Neuron (in vitro differentiated cells): ENCODE data around the gene ARL8A.

Experiments used
- H2AFZ ChIP-seq: one replicate; pipeline ENCODE4 v1.6.1; 2013; ENCODE audit warnings: low read depth, mild to moderate bottlenecking, inconsistent platforms, low read length, moderate library complexity
- H3K27me3 ChIP-seq: one replicate; pipeline ENCODE4 v1.6.1; 2013; ENCODE audit warnings: low read length; ENCODE audit not compliant: insufficient read depth
- H3K36me3 ChIP-seq: one replicate; pipeline ENCODE4 v1.6.1; 2013; ENCODE audit warnings: low read length; ENCODE audit not compliant: insufficient read depth
- H3K4me1 ChIP-seq: one replicate; pipeline ENCODE4 v1.6.1; 2013; ENCODE audit warnings: low read length; ENCODE audit not compliant: insufficient read depth
- H3K4me3 ChIP-seq: 2 replicates; pipeline ENCODE4 v1.5.1; 2013; ENCODE audit warnings: mild to moderate bottlenecking, low read length, moderate library complexity
- H3K9me3 ChIP-seq: one replicate; pipeline ENCODE4 v1.6.1; 2013; ENCODE audit warnings: low read length

ARL8A gene

GRCh38 chr1:202131956-202132821 is 12.3 kb downstream of the ARL8A start:
- H2AFZ ChIP-seq = no peak overlapping the region
- peaks cover 22% of the 10 kb centered on the region for H3K36me3 ChIP-seq

GRCh38 chr1:202130816-202131522 is 13.6 kb downstream of the ARL8A start:
- H3K4me1 ChIP-seq = peaks cover 28% of the 10 kb centered on the region
- peaks cover 19% of the 10 kb centered on the region for H3K36me3 ChIP-seq
- H3K4me3 ChIP-seq = no peak overlapping the region
- no peaks in the 10 kb centered on the region for H3K27me3 ChIP-seq
- no peak overlapping the region for H2AFZ ChIP-seq
- peaks cover 2% of the 10 kb centered on the region for H3K9me3 ChIP-seq

More at GRCh38 chr1:202131956-202132821, 12.3 kb downstream of the ARL8A start:
- no peaks in the 10 kb centered on the region for H3K27me3 ChIP-seq
- H3K4me3 ChIP-seq = no peak overlapping the region
- peaks cover 2% of the 10 kb centered on the region for H3K9me3 ChIP-seq
- H3K4me1 ChIP-seq = peaks cover 28% of the 10 kb centered on the region

- Histone ChIP-seq H3K4me1 (peaks cover 28% of the 10 kb centered on the region), H3K9me3 (peaks cover 2% of the 10 kb centered on the region), H3K4me3 (no peak overlapping the region), H2AFZ (no peak overlapping the region), H3K27me3 (no peaks in the 10 kb centered on the region), H3K36me3 (peaks cover 15% of the 10 kb centered on the region)
These were observed 14.2 kb downstream of the ARL8A start for GRCh38 chr1:202130297-202130721.

- Histone ChIP-seq H3K36me3 (peaks cover 11% of the 10 kb centered on the region), H2AFZ (no peak overlapping the region), H3K4me3 (no peak overlapping the region), H3K27me3 (no peaks in the 10 kb centered on the region), H3K9me3 (peaks cover 2% of the 10 kb centered on the region), H3K4me1 (peaks cover 25% of the 10 kb centered on the region)
These were observed 14.9 kb downstream of the ARL8A start for GRCh38 chr1:202129453-202130296.

GRCh38 chr1:202127836-202128622 is 16.5 kb downstream of the ARL8A start:
- H3K4me3 ChIP-seq = no peak overlapping the region
- peaks cover 5% of the 10 kb centered on the region for H3K36me3 ChIP-seq
- H3K27me3 ChIP-seq = no peaks in the 10 kb centered on the region
- no peak overlapping the region for H2AFZ ChIP-seq
- peaks cover 25% of the 10 kb centered on the region for H3K4me1 ChIP-seq
- peaks cover 2% of the 10 kb centered on the region for H3K9me3 ChIP-seq

- Histone ChIP-seq H3K36me3 (no peaks in the 10 kb centered on the region), H3K4me1 (peaks cover 20% of the 10 kb centered on the region), H2AFZ (no peak overlapping the region), H3K4me3 (no peak overlapping the region), H3K27me3 (no peaks in the 10 kb centered on the region), H3K9me3 (peaks cover 2% of the 10 kb centered on the region)
These were observed 17.5 kb downstream of the ARL8A start for GRCh38 chr1:202127061-202127460.

GRCh38 chr1:202126426-202126825 is 18.1 kb downstream of the ARL8A start:
- Histone ChIP-seq H3K4me1 (peaks cover 20% of the 10 kb centered on the region), H3K9me3 (peaks cover 2% of the 10 kb centered on the region), H3K27me3 (no peaks in the 10 kb centered on the region), H2AFZ (no peak overlapping the region), H3K4me3 (no peak overlapping the region), H3K36me3 (no peaks in the 10 kb centered on the region)

- Histone ChIP-seq H2AFZ (no peak overlapping the region), H3K36me3 (no peaks in the 10 kb centered on the region)
These were observed 18.9 kb downstream of the ARL8A start for GRCh38 chr1:202125611-202126010.

GRCh38 chr1:202124142-202124541 is 20.4 kb downstream of the ARL8A start:
- H3K36me3 ChIP-seq = no peaks in the 10 kb centered on the region

More at GRCh38 chr1:202125611-202126010, 18.9 kb downstream of the ARL8A start:
- H3K27me3 ChIP-seq = no peaks in the 10 kb centered on the region
- H3K4me1 ChIP-seq = peaks cover 15% of the 10 kb centered on the region
- no peak overlapping the region for H3K4me3 ChIP-seq
- peaks cover 2% of the 10 kb centered on the region for H3K9me3 ChIP-seq

GRCh38 chr1:202123336-202123813 is 21.2 kb downstream of the ARL8A start:
- Histone ChIP-seq H3K36me3 (no peaks in the 10 kb centered on the region), H3K4me3 (no peak overlapping the region), H2AFZ (no peak overlapping the region), H3K9me3 (peaks cover 2% of the 10 kb centered on the region), H3K27me3 (no peaks in the 10 kb centered on the region), H3K4me1 (no peaks in the 10 kb centered on the region)

More at GRCh38 chr1:202124142-202124541, 20.4 kb downstream of the ARL8A start:
- H3K27me3 ChIP-seq = no peaks in the 10 kb centered on the region
- no peaks in the 10 kb centered on the region for H3K4me1 ChIP-seq
- H2AFZ ChIP-seq = no peak overlapping the region
- H3K9me3 ChIP-seq = peaks cover 2% of the 10 kb centered on the region
- H3K4me3 ChIP-seq = no peak overlapping the region

- Histone ChIP-seq H3K36me3 (no peaks in the 10 kb centered on the region), H3K9me3 (no peaks in the 10 kb centered on the region), H3K4me1 (no peaks in the 10 kb centered on the region), H3K27me3 (no peaks in the 10 kb centered on the region), H3K4me3 (no peak within 1 kb of the TSS), H2AFZ (no peak within 1 kb of the TSS)
These were observed 21.8 kb downstream of the ARL8A start, which contains the start of gene GPR37L1 for GRCh38 chr1:202122639-202123335. Gene GPR37L1, plus strand, starts transcription at chr1:202122917. Its CDS starts 47 bp downstream, at chr1:202122964.
